HCT116 (cell line): ENCODE measurements around the gene SMARCA2.

ENCODE experiments used
- POLR2AphosphoS5 ChIP-seq: IDR thresholded peaks from 2 replicates; pipeline ENCODE4 v1.6.1; 2011; ENCODE audit warnings: mild to moderate bottlenecking, low read depth, low read length, moderate library complexity
- TF ChIP-seq, protein P1 (sequence below): IDR thresholded peaks from 2 replicates; pipeline ENCODE4 v1.6.1; 2012; ENCODE audit warnings: low read depth

DNA sequence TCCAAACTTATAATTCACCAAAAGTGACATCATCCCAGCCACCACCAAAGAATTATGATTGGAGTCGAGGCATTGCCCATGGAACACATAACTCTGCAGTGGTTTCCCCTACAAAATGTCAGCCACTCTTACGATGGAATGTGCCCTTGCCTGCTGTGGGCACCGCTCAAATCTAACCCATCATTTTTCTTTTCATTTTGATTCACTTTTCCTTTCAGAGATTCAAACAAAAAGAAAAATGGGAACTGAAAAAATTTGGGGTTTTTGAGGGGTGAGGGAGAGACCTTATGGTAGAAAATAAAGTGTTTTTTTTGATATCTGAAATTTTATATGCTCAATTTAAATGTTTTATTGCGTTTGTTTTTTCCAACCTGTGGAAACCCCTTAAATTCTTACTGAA lies 28.1 kb downstream of the SMARCA2 start:
- TF ChIP-seq, protein P1, sequence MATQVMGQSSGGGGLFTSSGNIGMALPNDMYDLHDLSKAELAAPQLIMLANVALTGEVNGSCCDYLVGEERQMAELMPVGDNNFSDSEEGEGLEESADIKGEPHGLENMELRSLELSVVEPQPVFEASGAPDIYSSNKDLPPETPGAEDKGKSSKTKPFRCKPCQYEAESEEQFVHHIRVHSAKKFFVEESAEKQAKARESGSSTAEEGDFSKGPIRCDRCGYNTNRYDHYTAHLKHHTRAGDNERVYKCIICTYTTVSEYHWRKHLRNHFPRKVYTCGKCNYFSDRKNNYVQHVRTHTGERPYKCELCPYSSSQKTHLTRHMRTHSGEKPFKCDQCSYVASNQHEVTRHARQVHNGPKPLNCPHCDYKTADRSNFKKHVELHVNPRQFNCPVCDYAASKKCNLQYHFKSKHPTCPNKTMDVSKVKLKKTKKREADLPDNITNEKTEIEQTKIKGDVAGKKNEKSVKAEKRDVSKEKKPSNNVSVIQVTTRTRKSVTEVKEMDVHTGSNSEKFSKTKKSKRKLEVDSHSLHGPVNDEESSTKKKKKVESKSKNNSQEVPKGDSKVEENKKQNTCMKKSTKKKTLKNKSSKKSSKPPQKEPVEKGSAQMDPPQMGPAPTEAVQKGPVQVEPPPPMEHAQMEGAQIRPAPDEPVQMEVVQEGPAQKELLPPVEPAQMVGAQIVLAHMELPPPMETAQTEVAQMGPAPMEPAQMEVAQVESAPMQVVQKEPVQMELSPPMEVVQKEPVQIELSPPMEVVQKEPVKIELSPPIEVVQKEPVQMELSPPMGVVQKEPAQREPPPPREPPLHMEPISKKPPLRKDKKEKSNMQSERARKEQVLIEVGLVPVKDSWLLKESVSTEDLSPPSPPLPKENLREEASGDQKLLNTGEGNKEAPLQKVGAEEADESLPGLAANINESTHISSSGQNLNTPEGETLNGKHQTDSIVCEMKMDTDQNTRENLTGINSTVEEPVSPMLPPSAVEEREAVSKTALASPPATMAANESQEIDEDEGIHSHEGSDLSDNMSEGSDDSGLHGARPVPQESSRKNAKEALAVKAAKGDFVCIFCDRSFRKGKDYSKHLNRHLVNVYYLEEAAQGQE = no peak
- no peak for TF ChIP-seq POLR2AphosphoS5
